ENCODE results near the gene LDLRAD3. TPM values are rescaled to one million over a fixed set of nuclear protein-coding genes. Genes with fewer than 3 reads are reported as not detected.

LDLRAD3 gene
- total RNA-seq, 1 experiment from 2014 or later: 28.1 TPM

GRCh38 chr11:36119300-36119699 lies 175.4 kb downstream of the LDLRAD3 start:
- H3K4me3 ChIP-seq (ENCODE audit: low read depth in 2 of 2, low read length in 2 of 2): no peak overlapping the region
- H3K9me3 ChIP-seq (ENCODE audit: control insufficient read depth, insufficient read depth, low read depth, low read length): no peaks in the 10 kb centered on the region
- intact Hi-C loops (cut with micrococcal nuclease; ENCODE audit: unreplicated experiment): no loop called here
- no peak for TF ChIP-seq SIN3A (IDR thresholded peaks at IDR 0.05; ENCODE audit: borderline replicate concordance, insufficient read depth, low read depth, low read length)
- no peak for TF ChIP-seq CTCF (IDR thresholded peaks at IDR 0.05)
- TF ChIP-seq, protein P1, sequence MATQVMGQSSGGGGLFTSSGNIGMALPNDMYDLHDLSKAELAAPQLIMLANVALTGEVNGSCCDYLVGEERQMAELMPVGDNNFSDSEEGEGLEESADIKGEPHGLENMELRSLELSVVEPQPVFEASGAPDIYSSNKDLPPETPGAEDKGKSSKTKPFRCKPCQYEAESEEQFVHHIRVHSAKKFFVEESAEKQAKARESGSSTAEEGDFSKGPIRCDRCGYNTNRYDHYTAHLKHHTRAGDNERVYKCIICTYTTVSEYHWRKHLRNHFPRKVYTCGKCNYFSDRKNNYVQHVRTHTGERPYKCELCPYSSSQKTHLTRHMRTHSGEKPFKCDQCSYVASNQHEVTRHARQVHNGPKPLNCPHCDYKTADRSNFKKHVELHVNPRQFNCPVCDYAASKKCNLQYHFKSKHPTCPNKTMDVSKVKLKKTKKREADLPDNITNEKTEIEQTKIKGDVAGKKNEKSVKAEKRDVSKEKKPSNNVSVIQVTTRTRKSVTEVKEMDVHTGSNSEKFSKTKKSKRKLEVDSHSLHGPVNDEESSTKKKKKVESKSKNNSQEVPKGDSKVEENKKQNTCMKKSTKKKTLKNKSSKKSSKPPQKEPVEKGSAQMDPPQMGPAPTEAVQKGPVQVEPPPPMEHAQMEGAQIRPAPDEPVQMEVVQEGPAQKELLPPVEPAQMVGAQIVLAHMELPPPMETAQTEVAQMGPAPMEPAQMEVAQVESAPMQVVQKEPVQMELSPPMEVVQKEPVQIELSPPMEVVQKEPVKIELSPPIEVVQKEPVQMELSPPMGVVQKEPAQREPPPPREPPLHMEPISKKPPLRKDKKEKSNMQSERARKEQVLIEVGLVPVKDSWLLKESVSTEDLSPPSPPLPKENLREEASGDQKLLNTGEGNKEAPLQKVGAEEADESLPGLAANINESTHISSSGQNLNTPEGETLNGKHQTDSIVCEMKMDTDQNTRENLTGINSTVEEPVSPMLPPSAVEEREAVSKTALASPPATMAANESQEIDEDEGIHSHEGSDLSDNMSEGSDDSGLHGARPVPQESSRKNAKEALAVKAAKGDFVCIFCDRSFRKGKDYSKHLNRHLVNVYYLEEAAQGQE (IDR thresholded peaks at IDR 0.05; ENCODE audit: insufficient read depth in 1 of 2, low read depth in 2 of 2, low read length in 1 of 2): no peak
- no peak for TF ChIP-seq POLR2AphosphoS5 (IDR thresholded peaks at IDR 0.05; ENCODE audit: low read depth, low read length)
- no peak for TF ChIP-seq TCF7L2 (IDR thresholded peaks at IDR 0.05; ENCODE audit: low read depth, low read length)
- ATAC-seq (no peak), DNase-seq (ENCODE audit: low read depth, low spot score) (no peak)
- H3K27ac ChIP-seq (ENCODE audit: low read length): no peak overlapping the region
- CTCF ChIA-PET: interaction anchor here (0.7 kb wide), 1 partner anchor 13 kb away, joined by 3 read pairs; no protein-coding TSS in a partner anchor
- no peaks in the 10 kb centered on the region for H3K36me3 ChIP-seq (ENCODE audit: control insufficient read depth, insufficient read depth, low read length)
- no TSS peak for BruUV-seq (replicated peaks)
- H3K27me3 ChIP-seq (ENCODE audit: control insufficient read depth, insufficient read depth, low read length): no peaks in the 10 kb centered on the region
- POLR2A ChIA-PET: interaction anchor here (0.8 kb wide), 1 partner anchor 24 kb away, joined by 3 read pairs; no protein-coding TSS in a partner anchor
- peaks cover 24% of the 10 kb centered on the region for H3K4me1 ChIP-seq (ENCODE audit: control insufficient read depth, insufficient read depth, low read length)
- in situ Hi-C loops (cut with HindIII; ENCODE audit: low pct_unique_long_range_greater_than_20kb, low sequenced_read_pairs): no loop called here

DNA sequence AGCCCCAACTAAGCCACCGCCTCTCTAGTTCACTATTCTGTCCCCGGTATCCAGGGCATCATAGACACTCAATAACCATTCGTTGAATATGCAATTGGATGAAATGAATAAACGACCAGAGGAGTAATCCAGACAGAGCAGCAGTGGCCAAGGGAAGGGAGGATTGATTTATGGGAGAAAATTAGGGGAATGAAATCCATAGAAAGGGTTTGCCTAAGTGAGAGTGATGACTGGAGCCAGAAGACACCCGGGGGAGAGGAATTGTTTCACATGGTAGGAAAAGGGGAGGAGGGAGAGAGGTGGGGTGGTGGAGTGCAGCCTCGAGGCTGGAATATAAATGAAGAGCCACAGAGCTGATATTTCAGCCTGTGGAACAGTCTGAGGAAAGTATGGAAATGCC lies 177.2 kb downstream of the LDLRAD3 start:
- Histone ChIP-seq H3K4me3 (ENCODE audit: low read depth in 2 of 2, low read length in 2 of 2) (no peak overlapping the region), H3K27ac (ENCODE audit: low read length) (0 out of 2 replicates have a peak overlapping the region, but pooled peaks have one; percentile 13), H3K9me3 (ENCODE audit: control insufficient read depth, insufficient read depth, low read depth, low read length) (no peaks in the 10 kb centered on the region), H3K27me3 (ENCODE audit: control insufficient read depth, insufficient read depth, low read length) (no peaks in the 10 kb centered on the region), H3K4me1 (ENCODE audit: control insufficient read depth, insufficient read depth, low read length) (peaks cover 31% of the 10 kb centered on the region), H3K36me3 (ENCODE audit: control insufficient read depth, insufficient read depth, low read length) (no peaks in the 10 kb centered on the region)
- ChIA-PET CTCF (no interaction called here), POLR2A (no interaction called here)
- ATAC-seq (no peak), DNase-seq (ENCODE audit: low read depth, low spot score) (no peak)
- no peak for TF ChIP-seq CTCF (IDR thresholded peaks at IDR 0.05)
- TF ChIP-seq SIN3A (IDR thresholded peaks at IDR 0.05; ENCODE audit: borderline replicate concordance, insufficient read depth, low read depth, low read length): no peak
- in situ Hi-C loops (cut with HindIII; ENCODE audit: low pct_unique_long_range_greater_than_20kb, low sequenced_read_pairs): no loop called here
- intact Hi-C loops (cut with micrococcal nuclease; ENCODE audit: unreplicated experiment): no loop called here
- no TSS peak for BruUV-seq (replicated peaks)

All from Panc1 (cell line).